GM12891 (cell line): ENCODE data around the gene RPS8.

Source experiments
- POLR2A ChIP-seq: IDR thresholded peaks from 2 replicates; pipeline ENCODE4 v1.6.1; 2011; ENCODE audit warnings: low read depth, low read length, control low read depth
- POLR2AphosphoS5 ChIP-seq: IDR thresholded peaks from 2 replicates; pipeline ENCODE4 v1.6.1; 2011; ENCODE audit warnings: low read depth, low read length, control low read depth

GRCh38 chr1:44786138-44786840 is 10.9 kb downstream of the RPS8 start:
- no peak for TF ChIP-seq POLR2AphosphoS5
- TF ChIP-seq POLR2A, result no peak; the same call in 1 of the 2 replicates
